Measurements from ENCODE around the gene PKDCC.
"Not testable (repeated sequence)": the region's sequence is repeated elsewhere in the genome, so short reads cannot be mapped to it uniquely, and the experiment has no call there.

The PKDCC gene

DNA sequence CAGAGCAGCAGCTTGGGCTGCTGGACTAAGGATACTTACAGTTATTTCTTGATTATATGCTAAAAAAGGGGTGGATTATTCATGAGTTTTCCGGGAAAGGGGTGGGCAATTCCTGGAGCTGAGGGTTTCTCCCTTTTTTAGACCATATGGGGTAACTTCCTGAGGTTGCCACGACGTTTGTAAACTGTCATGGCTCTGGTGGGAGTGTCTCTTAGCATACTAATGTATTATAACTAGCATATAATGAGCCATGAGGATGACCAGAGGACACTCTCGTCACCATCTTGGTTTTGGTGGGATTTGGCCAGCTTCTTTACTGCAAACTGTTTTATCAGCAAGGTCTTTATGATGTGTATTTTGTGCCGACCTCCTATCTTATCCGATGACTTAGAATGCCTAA, 13.7 kb upstream of the PKDCC start:
- not testable (repeated sequence) for H3K4me1 Mint-ChIP-seq; H3K27ac Mint-ChIP-seq (ENCODE audit: low read depth)

DNA sequence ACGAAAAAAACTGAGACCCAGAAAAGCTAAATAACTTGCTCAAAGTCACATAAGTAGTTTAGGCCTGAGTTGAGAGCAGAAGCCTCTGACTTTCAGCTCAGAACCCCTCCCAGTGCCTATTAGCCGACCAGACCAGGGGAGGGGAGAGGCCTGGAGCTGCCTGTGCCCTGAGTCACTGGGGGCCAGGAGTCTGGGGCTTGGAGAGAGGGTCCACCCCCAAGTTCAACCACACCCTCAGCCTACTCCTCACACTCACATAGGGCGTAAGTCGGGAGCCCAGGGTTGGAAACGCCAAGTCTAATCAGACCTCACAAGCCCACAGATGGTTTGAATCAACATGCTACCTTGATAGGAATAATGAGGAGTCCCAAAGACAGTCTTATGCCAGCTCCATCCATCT, 12.6 kb upstream of the PKDCC start:
- no peak overlapping the region for H3K27ac Mint-ChIP-seq (ENCODE audit: low read depth)
- H3K27me3 Mint-ChIP-seq, result peaks cover 32% of the 10 kb centered on the region
- H3K4me1 Mint-ChIP-seq, result peaks cover 7% of the 10 kb centered on the region
- H3K36me3 Mint-ChIP-seq (ENCODE audit: insufficient read depth), result no peaks in the 10 kb centered on the region
- ATAC-seq (replicated peaks; ENCODE audit: extremely low read depth, poor library complexity, severe bottlenecking) (no peak), DNase-seq (ENCODE audit: low spot score in 2 of 2) (no peak)
- H3K4me3 Mint-ChIP-seq, result no peak overlapping the region
- no peaks in the 10 kb centered on the region for H3K9me3 Mint-ChIP-seq

More for the DNA sequence above, 13.7 kb upstream of the PKDCC start:
- H3K27me3 Mint-ChIP-seq, result peaks cover 37% of the 10 kb centered on the region
- ATAC-seq (replicated peaks; ENCODE audit: extremely low read depth, poor library complexity, severe bottlenecking); H3K4me3 Mint-ChIP-seq; H3K9me3 Mint-ChIP-seq; H3K36me3 Mint-ChIP-seq (ENCODE audit: insufficient read depth); DNase-seq (ENCODE audit: low spot score in 2 of 2): not testable (repeated sequence)

DNA sequence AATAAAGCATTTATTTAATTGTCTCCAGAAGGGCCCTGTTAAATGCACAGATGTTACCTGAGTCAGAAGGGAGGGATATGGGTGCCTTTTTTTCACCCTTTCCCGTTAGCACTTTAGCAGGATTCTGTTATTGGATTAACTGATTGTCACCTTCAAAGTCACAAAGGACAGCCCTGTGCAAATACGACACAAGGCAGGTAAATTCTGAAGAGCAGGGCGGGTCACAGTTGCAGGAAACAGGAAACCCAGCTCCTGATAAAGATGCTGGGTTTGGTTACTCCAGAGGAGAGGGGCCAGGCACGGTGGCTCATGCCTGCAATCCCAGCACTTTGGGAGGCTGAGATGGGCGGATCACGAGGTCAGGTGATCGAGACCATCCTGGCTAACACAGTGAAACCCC, 11.4 kb upstream of the PKDCC start:
- ATAC-seq (replicated peaks; ENCODE audit: extremely low read depth, poor library complexity, severe bottlenecking), result no peak

DNA sequence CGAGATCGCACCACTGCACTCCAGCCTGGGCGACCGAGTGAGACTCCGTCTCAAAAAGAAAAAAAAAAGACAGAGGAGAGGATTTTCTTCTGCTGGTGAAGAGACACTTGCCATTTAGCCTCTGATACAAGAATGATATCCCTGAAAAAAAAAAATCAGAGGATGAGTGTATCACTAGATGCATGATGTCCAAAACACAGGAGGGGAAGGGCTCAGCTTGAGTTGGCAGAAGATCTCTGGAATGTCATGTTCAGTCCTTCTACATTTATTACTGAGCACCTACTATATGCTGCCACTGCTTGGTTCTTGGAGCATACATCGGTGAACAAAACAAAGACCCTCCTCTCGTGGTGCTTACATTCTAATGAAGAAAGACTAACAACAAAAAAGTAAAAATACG, 10.9 kb upstream of the PKDCC start:
- Mint-ChIP-seq H3K4me3 (no peak overlapping the region), H3K9me3 (no peaks in the 10 kb centered on the region), H3K27ac (ENCODE audit: low read depth) (no peak overlapping the region), H3K36me3 (ENCODE audit: insufficient read depth) (no peaks in the 10 kb centered on the region), H3K4me1 (peaks cover 7% of the 10 kb centered on the region), H3K27me3 (peaks cover 23% of the 10 kb centered on the region)
- ATAC-seq (replicated peaks; ENCODE audit: extremely low read depth, poor library complexity, severe bottlenecking) (no peak), DNase-seq (ENCODE audit: low spot score in 2 of 2) (no peak)

More for the DNA sequence above, 11.4 kb upstream of the PKDCC start:
- no peak overlapping the region for H3K27ac Mint-ChIP-seq (ENCODE audit: low read depth)
- DNase-seq (ENCODE audit: low spot score in 2 of 2), result no peak
- peaks cover 23% of the 10 kb centered on the region for H3K27me3 Mint-ChIP-seq
- H3K4me1 Mint-ChIP-seq, result peaks cover 7% of the 10 kb centered on the region
- H3K36me3 Mint-ChIP-seq (ENCODE audit: insufficient read depth), result no peaks in the 10 kb centered on the region
- no peak overlapping the region for H3K4me3 Mint-ChIP-seq
- no peaks in the 10 kb centered on the region for H3K9me3 Mint-ChIP-seq

DNA sequence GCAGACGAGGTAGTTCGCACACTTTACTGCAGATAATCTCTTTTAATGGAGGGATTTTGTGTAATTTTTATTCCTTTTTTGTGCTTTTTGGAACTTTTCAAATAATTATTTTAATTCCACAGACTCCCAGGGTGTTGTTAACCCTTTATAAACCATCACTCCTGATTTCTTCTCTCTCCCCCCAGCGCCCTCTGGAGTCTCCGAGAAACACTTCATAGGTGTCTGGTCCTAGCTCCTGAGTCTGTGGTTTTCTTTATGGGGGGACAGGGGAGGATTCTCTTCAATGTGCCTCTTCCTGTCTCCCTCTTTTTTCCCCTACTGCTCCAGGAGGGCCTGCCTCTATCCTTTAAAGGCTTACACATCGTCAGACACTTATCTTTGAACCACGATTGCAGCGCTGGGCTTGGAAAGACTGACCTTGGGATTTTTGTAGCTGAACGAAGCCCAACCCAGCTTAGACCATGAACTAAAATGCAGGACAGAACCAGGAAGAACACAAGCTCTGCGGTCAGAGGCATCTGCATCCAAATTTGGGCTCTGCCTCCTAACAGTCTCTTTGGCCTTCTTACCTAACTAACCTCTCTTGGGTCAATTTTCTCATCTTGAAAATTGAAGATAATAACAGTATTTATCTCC, 7.1 kb upstream of the PKDCC start:
- no peaks in the 10 kb centered on the region for H3K4me1 Mint-ChIP-seq
- no peak overlapping the region for H3K27ac Mint-ChIP-seq (ENCODE audit: low read depth)
- H3K27me3 Mint-ChIP-seq, result peaks cover 42% of the 10 kb centered on the region

DNA sequence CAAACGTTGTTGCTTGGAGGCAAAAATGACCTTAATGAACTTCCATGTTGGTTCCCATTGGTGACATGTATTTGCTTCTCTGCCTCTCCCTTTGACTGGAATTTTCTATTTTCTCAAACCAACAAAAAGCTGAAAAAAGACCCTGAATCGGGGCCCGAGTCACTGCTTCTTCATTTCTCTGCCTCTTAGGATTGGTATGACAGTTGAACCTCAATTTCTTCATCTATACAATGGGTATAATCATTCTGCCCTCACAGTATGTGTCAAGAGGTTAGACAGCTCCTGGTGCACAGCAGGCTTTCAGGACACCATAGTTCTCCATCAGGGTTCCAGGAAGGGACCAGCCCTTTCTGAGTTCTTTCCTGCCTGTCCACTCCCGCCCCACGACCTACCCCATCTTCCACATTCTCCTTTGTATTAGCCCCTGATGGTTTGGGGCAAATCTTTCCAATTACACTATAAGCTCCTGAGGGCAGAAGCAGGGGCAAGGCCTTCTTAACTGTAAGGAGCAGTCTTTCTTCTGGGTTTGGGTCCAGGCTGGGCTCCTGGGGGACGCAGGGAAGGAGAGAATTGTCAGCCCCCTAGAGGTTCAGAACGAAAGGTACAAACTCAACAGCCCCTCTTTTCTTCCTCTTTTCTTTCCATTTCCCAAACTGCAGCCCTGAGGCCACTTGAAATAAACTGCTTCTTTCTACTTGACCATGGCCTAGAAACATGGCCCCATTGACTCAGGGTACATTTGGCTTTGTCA, 6.3 kb upstream of the PKDCC start:
- Mint-ChIP-seq H3K9me3 (no peaks in the 10 kb centered on the region), H3K4me1 (no peaks in the 10 kb centered on the region), H3K27me3 (peaks cover 50% of the 10 kb centered on the region), H3K27ac (ENCODE audit: low read depth) (no peak overlapping the region), H3K36me3 (ENCODE audit: insufficient read depth) (no peaks in the 10 kb centered on the region), H3K4me3 (no peak overlapping the region)
- ATAC-seq (replicated peaks; ENCODE audit: extremely low read depth, poor library complexity, severe bottlenecking), result no peak
- DNase-seq (ENCODE audit: low spot score in 2 of 2), result no peak

More for the DNA sequence above, 7.1 kb upstream of the PKDCC start:
- Mint-ChIP-seq H3K4me3 (no peak overlapping the region), H3K9me3 (no peaks in the 10 kb centered on the region), H3K36me3 (ENCODE audit: insufficient read depth) (no peaks in the 10 kb centered on the region)
- DNase-seq (ENCODE audit: low spot score in 2 of 2), result no peak
- ATAC-seq (replicated peaks; ENCODE audit: extremely low read depth, poor library complexity, severe bottlenecking), result no peak

DNA sequence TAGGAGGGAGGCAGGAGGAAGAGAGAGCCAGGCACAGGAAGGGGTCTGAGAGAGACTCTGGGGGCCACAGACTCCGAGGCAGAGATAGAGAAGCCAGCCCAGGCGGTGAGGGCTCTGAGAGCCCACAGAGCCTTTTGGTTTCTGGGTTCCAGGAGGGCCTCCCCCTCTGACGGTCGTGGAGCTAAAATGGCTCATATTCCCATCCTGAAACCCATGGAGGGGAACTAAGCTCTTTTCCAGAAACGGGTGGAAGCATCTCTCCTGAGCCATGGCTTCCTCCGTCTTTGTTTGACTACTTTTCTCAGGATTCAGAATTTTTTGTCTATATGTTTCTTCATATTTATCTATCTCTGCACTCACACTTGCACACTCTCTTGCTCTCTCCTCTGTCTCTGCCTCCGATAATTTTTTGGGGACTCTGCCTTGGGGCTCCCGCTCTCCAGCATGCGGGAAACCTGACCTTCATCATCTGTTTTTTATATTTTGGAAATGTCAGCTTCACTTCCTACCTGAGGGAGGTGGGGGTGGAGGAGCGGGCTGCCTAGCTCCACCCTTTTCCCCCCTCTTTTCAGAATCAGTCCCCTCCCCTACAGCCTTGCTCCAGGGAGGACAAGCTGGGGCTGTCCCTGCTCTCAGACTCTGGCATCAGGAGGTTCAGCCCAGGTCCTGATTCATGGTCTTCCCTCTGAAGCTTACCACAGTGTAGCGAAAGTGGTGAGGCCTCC, 5.0 kb upstream of the PKDCC start:
- ATAC-seq (replicated peaks; ENCODE audit: extremely low read depth, poor library complexity, severe bottlenecking) (no peak), DNase-seq (ENCODE audit: low spot score in 2 of 2) (no peak)
- Mint-ChIP-seq H3K36me3 (ENCODE audit: insufficient read depth) (peaks cover 1% of the 10 kb centered on the region), H3K27ac (ENCODE audit: low read depth) (no peak overlapping the region), H3K4me3 (no peak overlapping the region), H3K4me1 (no peaks in the 10 kb centered on the region), H3K27me3 (peaks cover 56% of the 10 kb centered on the region), H3K9me3 (no peaks in the 10 kb centered on the region)

DNA sequence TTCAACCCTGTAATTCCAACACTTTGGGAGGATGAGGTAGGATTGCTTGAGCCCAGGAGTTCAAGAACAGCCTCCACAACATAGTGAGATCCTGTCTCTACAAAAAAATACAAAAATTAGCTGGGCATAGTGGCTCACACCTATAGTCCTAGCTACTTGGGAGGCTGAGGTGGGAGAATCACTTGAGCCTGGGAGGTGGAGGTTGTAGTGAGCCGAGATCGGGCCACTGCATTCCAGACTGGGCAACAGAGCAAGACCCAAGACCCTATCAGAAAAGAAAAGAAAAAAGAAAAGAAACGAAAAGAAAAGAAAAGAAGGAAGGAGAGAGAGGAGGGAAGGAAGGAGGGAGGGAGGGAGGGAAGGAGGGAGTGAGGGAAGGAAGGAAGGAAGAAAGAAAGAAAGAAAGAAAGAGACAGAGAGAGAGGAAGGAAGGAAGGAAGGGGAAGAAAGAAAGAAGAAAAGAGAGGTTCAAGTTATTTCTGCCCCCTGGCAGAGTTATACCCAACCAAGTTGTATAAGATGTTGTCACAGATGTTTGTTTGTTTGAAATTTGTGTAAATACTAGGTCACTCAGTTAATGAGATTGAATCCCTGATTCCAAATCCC, 3.9 kb upstream of the PKDCC start:
- Mint-ChIP-seq H3K27me3 (peaks cover 60% of the 10 kb centered on the region), H3K4me3 (no peak overlapping the region), H3K27ac (ENCODE audit: low read depth) (no peak overlapping the region), H3K9me3 (no peaks in the 10 kb centered on the region), H3K4me1 (no peaks in the 10 kb centered on the region), H3K36me3 (ENCODE audit: insufficient read depth) (peaks cover 1% of the 10 kb centered on the region)
- ATAC-seq (replicated peaks; ENCODE audit: extremely low read depth, poor library complexity, severe bottlenecking), result no peak
- DNase-seq (ENCODE audit: low spot score in 2 of 2), result no peak

DNA sequence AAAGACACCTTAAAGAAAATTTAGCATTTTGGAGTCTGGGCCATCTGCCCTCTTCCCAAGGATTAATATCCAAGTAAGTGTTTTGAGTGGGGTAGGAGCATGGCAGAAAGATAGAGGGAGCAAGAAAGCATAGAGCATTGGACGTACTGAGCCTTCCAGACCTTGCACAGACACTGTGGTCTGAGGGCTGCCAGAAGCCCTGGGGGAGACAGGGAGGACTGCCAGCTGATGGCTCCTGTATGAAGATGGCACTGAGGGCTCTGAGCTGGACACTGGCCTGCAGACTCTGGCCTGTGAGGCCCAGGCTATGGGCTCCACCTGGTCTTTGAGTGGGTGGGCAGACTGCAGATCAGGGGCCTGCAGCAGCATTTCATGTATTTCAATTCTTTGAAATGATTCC, 2.9 kb upstream of the PKDCC start:
- no peak for ATAC-seq (replicated peaks; ENCODE audit: extremely low read depth, poor library complexity, severe bottlenecking)
- Mint-ChIP-seq H3K27me3 (peaks cover 71% of the 10 kb centered on the region), H3K4me3 (no peak overlapping the region), H3K36me3 (ENCODE audit: insufficient read depth) (peaks cover 1% of the 10 kb centered on the region), H3K27ac (ENCODE audit: low read depth) (no peak overlapping the region), H3K9me3 (no peaks in the 10 kb centered on the region), H3K4me1 (no peaks in the 10 kb centered on the region)
- no peak for DNase-seq (ENCODE audit: low spot score in 2 of 2)

DNA sequence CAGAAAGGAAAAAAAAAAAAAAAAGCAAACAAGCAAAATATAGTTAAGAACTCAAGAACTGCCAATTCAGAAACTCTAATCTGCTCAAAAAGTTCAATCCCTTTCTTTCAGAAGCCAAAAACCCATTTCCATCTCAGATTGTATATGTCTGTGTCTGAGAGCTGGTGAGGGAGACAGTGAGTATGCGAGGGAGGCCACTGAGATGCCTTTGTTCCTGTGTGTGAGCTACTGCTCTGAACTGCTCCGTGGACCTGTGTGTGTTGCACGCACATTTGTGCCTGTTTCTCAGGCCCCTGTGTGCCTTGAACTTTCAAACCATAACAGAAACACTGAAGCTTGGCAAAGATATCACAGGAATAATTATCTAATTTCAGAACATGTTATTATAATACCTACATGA, 2.5 kb upstream of the PKDCC start:
- Mint-ChIP-seq H3K4me3 (no peak overlapping the region), H3K27me3 (peaks cover 75% of the 10 kb centered on the region), H3K9me3 (no peaks in the 10 kb centered on the region), H3K36me3 (ENCODE audit: insufficient read depth) (peaks cover 1% of the 10 kb centered on the region), H3K4me1 (no peaks in the 10 kb centered on the region), H3K27ac (ENCODE audit: low read depth) (no peak overlapping the region)
- ATAC-seq (replicated peaks; ENCODE audit: extremely low read depth, poor library complexity, severe bottlenecking) (no peak), DNase-seq (ENCODE audit: low spot score in 2 of 2) (no peak)

DNA sequence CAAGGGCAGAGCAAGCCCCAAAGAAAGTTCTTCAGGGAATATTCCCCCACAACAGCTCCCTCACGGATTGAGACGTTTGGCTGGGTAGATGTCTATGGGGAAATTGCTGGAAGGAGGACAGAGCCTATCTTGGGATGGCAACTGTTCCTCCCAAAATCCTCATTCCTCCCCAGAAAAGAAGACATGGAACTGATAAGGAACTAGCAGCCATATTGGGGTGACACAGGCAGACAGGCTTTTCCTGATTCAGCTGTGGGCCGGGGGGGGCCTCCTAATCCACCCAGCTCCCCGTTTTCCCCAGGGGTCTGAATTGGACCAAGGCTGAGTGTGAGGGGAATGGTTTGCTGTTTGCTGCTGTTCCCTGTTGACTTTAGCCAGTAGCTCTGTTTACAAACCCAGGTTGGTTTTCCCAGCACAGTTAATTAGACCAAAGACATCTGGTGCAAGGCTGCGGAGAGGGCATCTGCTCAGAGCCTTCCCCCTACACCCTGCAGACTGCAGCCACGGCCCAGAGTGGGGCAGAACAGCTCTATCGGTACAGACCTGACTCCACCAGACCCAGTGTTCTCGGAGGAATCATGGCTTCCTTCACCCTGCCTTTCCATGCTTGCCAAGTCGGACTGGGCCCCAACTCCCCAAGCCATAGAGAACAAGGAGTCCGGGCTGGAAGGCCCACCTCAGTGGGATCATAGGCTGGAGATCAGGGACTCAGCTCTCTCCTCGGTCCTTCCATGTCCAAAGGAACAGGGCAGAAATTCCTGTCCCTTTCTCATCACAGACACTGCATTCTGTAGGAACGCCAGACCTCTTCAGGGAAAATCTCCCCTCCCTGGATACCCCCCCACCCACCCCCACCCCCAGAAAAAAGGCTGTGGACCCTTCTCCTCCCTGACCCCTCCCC, 1.7 kb upstream of the PKDCC start:
- ATAC-seq (replicated peaks; ENCODE audit: extremely low read depth, poor library complexity, severe bottlenecking) (no peak), DNase-seq (ENCODE audit: low spot score in 2 of 2) (no peak)
- Mint-ChIP-seq H3K4me1 (no peaks in the 10 kb centered on the region), H3K36me3 (ENCODE audit: insufficient read depth) (peaks cover 1% of the 10 kb centered on the region), H3K9me3 (no peaks in the 10 kb centered on the region), H3K27ac (ENCODE audit: low read depth) (no peak overlapping the region), H3K4me3 (peak overlapping the region; percentile 73), H3K27me3 (peaks cover 80% of the 10 kb centered on the region)
